ENCODE results near the gene TRIM2.

The TRIM2 gene

DNA sequence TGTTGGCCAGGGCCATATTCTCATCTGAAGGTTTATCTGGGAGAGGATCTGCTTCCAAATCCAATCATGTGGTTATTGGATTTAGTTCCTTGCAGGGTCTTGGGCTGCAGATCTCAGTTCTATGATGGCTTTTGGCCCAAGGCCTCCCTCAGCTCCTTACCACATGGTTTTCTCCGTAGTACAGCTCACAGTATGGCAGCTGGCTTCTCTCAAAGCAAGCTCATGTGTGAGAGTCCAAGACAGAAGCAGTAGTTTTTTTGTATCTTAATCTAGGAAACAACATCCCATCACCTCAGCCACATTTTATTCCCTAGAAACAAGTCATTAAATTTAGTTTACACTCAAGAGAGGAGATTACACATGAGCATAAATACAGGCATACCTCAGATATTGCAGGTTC is 164.8 kb downstream of the TRIM2 start:
- TF ChIP-seq CTCF (IDR thresholded peaks at IDR 0.05) = no peak
- Histone ChIP-seq H3K4me1 (no peaks in the 10 kb centered on the region), H3K27me3 (no peaks in the 10 kb centered on the region), H3K36me3 (no peaks in the 10 kb centered on the region), H3K9me3 (peaks cover 0 to 5% (median 0%) of the 10 kb centered on the region in 3 donors), H3K27ac (no peak overlapping the region), H3K4me3 (no peak overlapping the region)
- no peak for DNase-seq
- intact Hi-C loops (cut with DNase I; ENCODE audit: low total_unique reads) = no loop called here

DNA sequence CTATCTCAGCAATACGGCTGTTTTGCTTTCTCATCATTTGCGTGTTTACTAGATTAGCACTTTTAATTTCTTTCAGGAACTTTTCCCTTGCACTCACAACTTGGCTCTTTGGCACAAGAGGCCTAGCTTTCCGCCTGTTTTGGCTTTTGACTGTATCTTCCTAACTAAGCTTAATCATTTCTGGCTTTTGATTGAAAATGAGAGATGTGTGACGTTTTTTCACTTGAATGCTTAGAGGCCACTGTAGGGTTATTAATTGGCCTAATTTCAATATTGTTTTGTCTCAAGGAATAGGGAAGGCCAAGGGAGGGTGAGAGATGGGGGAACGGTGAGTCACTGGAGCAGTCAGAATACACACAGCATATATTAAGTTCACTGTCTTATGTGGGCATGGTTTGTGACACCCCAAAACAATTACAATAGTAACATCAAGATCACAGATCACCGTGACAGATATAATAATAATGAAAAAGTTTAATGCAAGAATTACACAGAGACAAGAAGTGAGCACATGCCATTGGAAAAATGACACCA is 167.5 kb downstream of the TRIM2 start:
- Histone ChIP-seq H3K4me1 (peaks cover 0 to 5% (median 0%) of the 10 kb centered on the region in 4 donors), H3K9me3 (peaks cover 0 to 5% (median 0%) of the 10 kb centered on the region in 3 donors), H3K27ac (no peak overlapping the region), H3K4me3 (no peak overlapping the region), H3K27me3 (no peaks in the 10 kb centered on the region), H3K36me3 (no peaks in the 10 kb centered on the region)
- DNase-seq = no peak
- no peak for TF ChIP-seq CTCF (IDR thresholded peaks at IDR 0.05)
- intact Hi-C loops (cut with DNase I; ENCODE audit: low total_unique reads) = no loop called here

DNA sequence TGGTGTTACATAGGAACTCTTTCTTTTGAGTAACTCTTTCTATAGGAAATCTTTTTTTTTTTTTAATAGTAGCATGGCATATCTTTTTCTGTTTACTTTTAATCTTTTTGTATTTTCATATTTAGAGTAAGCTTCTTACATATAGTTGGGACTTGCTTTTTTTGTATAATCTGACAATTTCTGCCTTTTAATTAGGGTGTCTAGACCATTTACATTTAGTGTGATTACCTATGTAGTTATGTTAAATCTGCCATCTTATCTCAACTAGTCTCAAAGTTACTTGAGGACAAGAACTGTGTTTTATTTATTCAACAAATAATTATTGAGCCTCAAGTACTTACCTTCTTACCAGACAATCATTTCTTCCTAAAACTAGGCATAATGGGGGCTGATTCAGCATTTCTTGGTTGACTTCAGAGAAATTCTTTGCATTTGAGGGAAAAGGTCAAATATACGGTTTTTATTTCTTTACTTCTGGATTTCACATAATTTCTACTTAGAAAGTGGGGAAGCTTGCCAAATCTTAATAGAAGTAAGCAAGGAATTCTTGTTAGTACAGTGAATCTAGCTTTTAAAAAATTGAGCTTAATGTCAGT is 168.8 kb downstream of the TRIM2 start:
- no peak for DNase-seq
- Histone ChIP-seq H3K4me3 (no peak overlapping the region), H3K27me3 (no peaks in the 10 kb centered on the region), H3K27ac (no peak overlapping the region), H3K4me1 (peaks cover 0 to 5% (median 0%) of the 10 kb centered on the region in 4 donors), H3K9me3 (peaks cover 0 to 5% (median 0%) of the 10 kb centered on the region in 3 donors), H3K36me3 (no peaks in the 10 kb centered on the region)
- intact Hi-C loops (cut with DNase I; ENCODE audit: low total_unique reads) = no loop called here
- TF ChIP-seq CTCF (IDR thresholded peaks at IDR 0.05) = no peak

GRCh38 chr4:153374442-153374841 is 170.2 kb downstream of the TRIM2 start:
- Histone ChIP-seq H3K27me3 (no peaks in the 10 kb centered on the region), H3K4me1 (peaks cover 0 to 5% (median 0%) of the 10 kb centered on the region in 4 donors), H3K9me3 (peaks cover 0 to 5% (median 0%) of the 10 kb centered on the region in 3 donors), H3K4me3 (no peak overlapping the region), H3K27ac (no peak overlapping the region), H3K36me3 (no peaks in the 10 kb centered on the region)
- no peak for TF ChIP-seq CTCF (IDR thresholded peaks at IDR 0.05)
- intact Hi-C loops (cut with DNase I; ENCODE audit: low total_unique reads) = no loop called here
- no peak for DNase-seq

- no peak overlapping the region for H3K4me3 ChIP-seq
- H3K36me3 ChIP-seq = no peaks in the 10 kb centered on the region
- intact Hi-C loops (cut with DNase I; ENCODE audit: low total_unique reads) = no loop called here
- H3K27ac ChIP-seq = no peak overlapping the region
- peaks cover 0 to 5% (median 0%) of the 10 kb centered on the region in 4 donors for H3K4me1 ChIP-seq
- peaks cover 0 to 5% (median 0%) of the 10 kb centered on the region in 3 donors for H3K9me3 ChIP-seq
- TF ChIP-seq CTCF (IDR thresholded peaks at IDR 0.05) = no peak
- no peak for DNase-seq
- no peaks in the 10 kb centered on the region for H3K27me3 ChIP-seq
Measured at GRCh38 chr4:153375303-153375702, 171.1 kb downstream of the TRIM2 start.

Data from tibial artery (tissue), 4 donors.